Measurements from ENCODE around the gene RPUSD1. TPM values are rescaled to one million over a fixed set of nuclear protein-coding genes. Genes with fewer than 3 reads are reported as not detected.

RPUSD1 gene
- polyA plus RNA-seq, 2 of the 4 experiments (the other 2 are of a cell fraction) = 10.6 to 29.3 TPM

GRCh38 chr16:782766-783403, 5.3 kb downstream of the RPUSD1 start:
- H3K4me2 ChIP-seq = no peak overlapping the region
- FAIRE-seq (no peak), ATAC-seq (no peak; a peak in 1 of 6 replicates), DNase-seq (ENCODE audit: low read depth in 1 of 2, low spot score in 1 of 2) (no peak)
- no peak overlapping the region for H3K4me3 ChIP-seq
- WGBS (ENCODE audit: missing lambda C conversion rate) = 70% methylated on average over 25 of the region's 36 CpGs
- TF ChIP-seq PBX3 (IDR thresholded peaks at IDR 0.05) (0 out of 2 replicates have a peak, but pooled peaks have one; percentile 11), RARB (CRISPR knock-in tag; IDR thresholded peaks at IDR 0.05) (no peak), POLR2A (IDR thresholded peaks at IDR 0.05; ENCODE audit: low read length) (peak; percentile 23; the same call in 1 of the 2 replicates)
- H3K27ac ChIP-seq = no peak overlapping the region
- H3K4me1 ChIP-seq = peaks cover 21% of the 10 kb centered on the region; the same call in 2 of the 3 replicates
- POLR2A ChIA-PET = no interaction called here
- H3K9me3 ChIP-seq = no peaks in the 10 kb centered on the region
- CTCF ChIA-PET = interaction anchor here (0.9 to 10.1 kb wide), 5 partner anchors 13 to 71 kb away, joined by 4 to 205 read pairs (median 105); partner anchors contain the start of genes CIAO3, METRN and MSLN

- POLR2A ChIA-PET = no interaction called here
- peaks cover 18% of the 10 kb centered on the region; the same call in 2 of the 3 replicates for H3K4me1 ChIP-seq
- H3K4me3 ChIP-seq = no peak overlapping the region
- CTCF ChIA-PET = interaction anchor here (0.9 to 10.1 kb wide), 3 partner anchors 12 to 70 kb away, joined by 4 to 205 read pairs (median 169); partner anchors contain the start of genes CIAO3 and METRN
- 52% methylated on average over 4 of the region's 6 CpGs for WGBS (ENCODE audit: missing lambda C conversion rate)
- H3K9me3 ChIP-seq = no peaks in the 10 kb centered on the region
- no peak overlapping the region for H3K4me2 ChIP-seq
- ATAC-seq (peak in 1 of 2 experiments; percentile 1; a peak in 1 of 6 replicates), DNase-seq (ENCODE audit: low read depth in 1 of 2, low spot score in 1 of 2) (no peak), FAIRE-seq (no peak)
- no peak overlapping the region for H3K27ac ChIP-seq
- TF ChIP-seq NR3C1 (IDR thresholded peaks at IDR 0.05) (no peak), ZNF302 (CRISPR knock-in tag; IDR thresholded peaks at IDR 0.05) (no peak), USF2 (IDR thresholded peaks at IDR 0.05) (no peak), CBX8 (IDR thresholded peaks at IDR 0.05) (no peak)
These were observed 5.9 kb downstream of the RPUSD1 start for GRCh38 chr16:782258-782657.

GRCh38 chr16:781346-782010, 6.7 kb downstream of the RPUSD1 start:
- ChIA-PET CTCF (interaction anchor here (0.9 to 10.1 kb wide), 3 partner anchors 11 to 69 kb away, joined by 4 to 205 read pairs (median 169); partner anchors contain the start of genes CIAO3 and METRN), POLR2A (no interaction called here)
- ATAC-seq (peak in 1 of 2 experiments; percentile 9; a peak in 3 of 6 replicates), DNase-seq (ENCODE audit: low read depth in 1 of 2, low spot score in 1 of 2) (no peak), FAIRE-seq (no peak)
- peaks cover 14% of the 10 kb centered on the region; the same call in 2 of the 3 replicates for H3K4me1 ChIP-seq
- TF ChIP-seq ZNF302 (CRISPR knock-in tag; IDR thresholded peaks at IDR 0.05) = no peak
- no peak for TF ChIP-seq ZC3H11A (IDR thresholded peaks at IDR 0.05)
- TF ChIP-seq GATA3 (IDR thresholded peaks at IDR 0.05; ENCODE audit: borderline replicate concordance) = no peak
- no peak for TF ChIP-seq CBX2 (IDR thresholded peaks at IDR 0.05; ENCODE audit: borderline replicate concordance, low read depth)
- no peak for TF ChIP-seq JUNB (IDR thresholded peaks at IDR 0.05)
- TF ChIP-seq MAFK (IDR thresholded peaks at IDR 0.05; ENCODE audit: partially characterized antibody) = no peak
- no peak for TF ChIP-seq MYC (IDR thresholded peaks at IDR 0.05; ENCODE audit: borderline replicate concordance, low read length)
- no peak for TF ChIP-seq HMGXB4 (CRISPR knock-in tag; IDR thresholded peaks at IDR 0.05; ENCODE audit: borderline replicate concordance)
- TF ChIP-seq ZFP36 (IDR thresholded peaks at IDR 0.05; ENCODE audit: borderline replicate concordance, partially characterized antibody) = no peak
- TF ChIP-seq SREBF2 (IDR thresholded peaks at IDR 0.05) = no peak
- TF ChIP-seq RNF2 (IDR thresholded peaks at IDR 0.05; ENCODE audit: borderline replicate concordance, low read depth) = no peak
- no peak for TF ChIP-seq HOXB5 (CRISPR knock-in tag; IDR thresholded peaks at IDR 0.05)
- TF ChIP-seq RAD21 (conservative IDR thresholded peaks at IDR 0.05 in 1 of 2, IDR thresholded peaks at IDR 0.05 in 1 of 2) = no peak
- WGBS (ENCODE audit: missing lambda C conversion rate) = 54% methylated on average over 11 of the region's 19 CpGs
- H3K4me2 ChIP-seq = no peak overlapping the region
- no peak overlapping the region for H3K4me3 ChIP-seq
- H3K27ac ChIP-seq = no peak overlapping the region
- H3K9me3 ChIP-seq = no peaks in the 10 kb centered on the region
